Activated CD4-positive, alpha-beta T cell treated with anti-CD3 and anti-CD28 coated beads for 36 hours (primary cell): Measurements from ENCODE around the gene APOM. TPM values are rescaled to one million over a fixed set of nuclear protein-coding genes. Genes with fewer than 3 reads are reported as not detected.

ENCODE experiments used
- ATAC-seq: fragments of 200-7000 bp; cut with Tn5 transposase; one replicate; pipeline ENCODE4 v1.10.0; 2021; ENCODE audit warnings: mild to moderate bottlenecking, moderate library complexity
- CTCF ChIA-PET: fragments of 350-600 bp; sonication (Branson Sonifier 250); formaldehyde crosslinking; loops from one replicate; lab custom pipeline; 2021; ENCODE audit warnings: antibody characterized with exemption; lab: Charles Lee
- POLR2A ChIA-PET: fragments of 350-600 bp; sonication (Branson Sonifier 250); formaldehyde crosslinking; loops from one replicate; lab custom pipeline; 2021; ENCODE audit warnings: antibody characterized with exemption, inconsistent platforms; lab: Charles Lee
- DNase-seq: peaks from one replicate; pipeline ENCODE4 v3.0.0-alpha.2; 2020
- H3K27ac Mint-ChIP-seq: one replicate; pipeline ENCODE4 v1.8.0; 2021; ENCODE audit warnings: mixed read lengths
- H3K27me3 Mint-ChIP-seq: one replicate; pipeline ENCODE4 v1.8.0; 2021; ENCODE audit warnings: mixed read lengths
- H3K36me3 Mint-ChIP-seq: one replicate; pipeline ENCODE4 v1.8.0; 2021; ENCODE audit warnings: low read depth, mixed read lengths
- H3K4me1 Mint-ChIP-seq: one replicate; pipeline ENCODE4 v1.8.0; 2021; ENCODE audit warnings: mixed read lengths
- H3K4me3 Mint-ChIP-seq: one replicate; pipeline ENCODE4 v1.8.0; 2021; ENCODE audit warnings: mild to moderate bottlenecking, moderate library complexity, mixed read lengths
- H3K9me3 Mint-ChIP-seq: one replicate; pipeline ENCODE4 v1.8.0; 2021; ENCODE audit warnings: low read depth, mixed read lengths
- intact Hi-C, 2 experiments: fragments of 100-400 bp; cut with DNase I in 1 of 2; cut with micrococcal nuclease in 1 of 2; formaldehyde crosslinking; loops; one replicate each; pipeline versions ENCODE4 v1.14.2 to v1.15.1; 2022 to 2024; cut with DNase I, micrococcal nuclease
- total RNA-seq, 2 experiments: library from RNA; stranded (reverse); gene quantifications; one replicate each; pipeline ENCODE4 v1.2.3, GENCODE V29; 2021

The APOM gene
- total RNA-seq: 1 to 10 TPM; 3.4 to 4.0 TPM

DNA sequence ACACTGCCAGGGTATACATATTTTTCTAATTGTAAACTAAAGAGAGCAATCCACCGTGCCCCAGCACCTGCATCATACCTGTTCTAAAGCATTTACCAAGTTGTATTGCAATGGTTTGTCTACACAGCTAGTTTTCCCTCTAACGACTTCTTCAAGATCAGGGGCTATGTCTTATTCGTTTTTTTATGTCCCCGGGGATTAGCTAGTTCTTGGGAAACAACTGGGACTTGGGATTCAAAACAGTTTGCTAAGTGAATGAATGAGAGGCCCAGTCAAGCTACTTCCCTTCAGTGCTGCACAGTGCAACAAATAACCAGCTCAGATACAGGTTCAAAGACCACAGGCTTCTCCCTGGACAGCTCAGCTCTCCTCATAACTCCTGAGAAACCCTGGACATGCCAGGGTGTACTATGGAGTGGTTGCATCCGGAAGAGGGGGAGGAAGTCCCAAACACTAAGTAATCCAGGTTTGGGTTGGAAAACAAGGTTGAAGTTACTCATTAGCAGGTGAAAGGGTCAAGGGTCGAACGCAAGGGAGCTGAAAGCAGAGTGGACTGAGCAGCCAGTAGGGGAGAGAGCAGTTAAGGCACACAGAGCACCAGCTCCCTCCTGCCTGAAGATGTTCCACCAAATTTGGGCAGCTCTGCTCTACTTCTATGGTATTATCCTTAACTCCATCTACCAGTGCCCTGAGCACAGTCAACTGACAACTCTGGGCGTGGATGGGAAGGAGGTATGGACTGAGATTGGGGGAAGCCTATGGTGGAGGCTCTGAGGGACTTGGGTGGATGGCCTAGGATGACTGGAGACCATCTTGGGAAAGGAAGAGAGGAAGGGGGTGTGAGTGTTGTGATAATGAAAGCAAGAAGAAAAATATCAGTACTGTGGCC is at the start of gene APOM:
APOM (plus strand) TSS at position 546 of the 889 bp plus-strand sequence; CDS start at position 619, 73 bp downstream.
- CTCF ChIA-PET: interaction anchor here (0.7 to 5.8 kb wide), 6 partner anchors 9 to 193 kb away, joined by 3 to 39 read pairs (median 3); partner anchors contain the start of genes GPANK1 and LY6G5C
- H3K4me1 Mint-ChIP-seq: peaks cover 49% of the 10 kb centered on the region

GRCh38 chr6:31607317-31607716 is 48.4 kb upstream of the APOM start:
- DNase-seq: no peak
- Mint-ChIP-seq H3K4me1 (no peaks in the 10 kb centered on the region), H3K4me3 (no peak overlapping the region), H3K36me3 (no peaks in the 10 kb centered on the region), H3K9me3 (no peaks in the 10 kb centered on the region), H3K27me3 (no peaks in the 10 kb centered on the region), H3K27ac (no peak overlapping the region)
- no peak for ATAC-seq
- CTCF ChIA-PET: interaction anchor here (1.1 to 21.6 kb wide), 3 partner anchors 9 to 60 kb away, joined by 5 to 658 read pairs (median 8); partner anchors contain the start of genes ATP6V1G2, DDX39B and NFKBIL1
- POLR2A ChIA-PET: no interaction called here
- intact Hi-C loops: no loop called here

More for the DNA sequence above, at the start of gene APOM:
- H3K27me3 Mint-ChIP-seq: no peaks in the 10 kb centered on the region
- POLR2A ChIA-PET: interaction anchor here (6.0 kb wide), 1 partner anchor 9 kb away, joined by 72 read pairs; the partner anchor contains the start of genes CSNK2B and GPANK1
- no peak within 1 kb of the TSS for H3K4me3 Mint-ChIP-seq
- DNase-seq: no peak
- peak within 1 kb of the TSS; percentile 14 for H3K27ac Mint-ChIP-seq
- H3K36me3 Mint-ChIP-seq: peaks cover 17% of the 10 kb centered on the region
- intact Hi-C loops: no loop called here
- no peak for ATAC-seq
- H3K9me3 Mint-ChIP-seq: no peaks in the 10 kb centered on the region

GRCh38 chr6:31609519-31610406 is 45.9 kb upstream of the APOM start:
- intact Hi-C loops: no loop called here
- H3K36me3 Mint-ChIP-seq: no peaks in the 10 kb centered on the region
- no peak for ATAC-seq
- no peaks in the 10 kb centered on the region for H3K27me3 Mint-ChIP-seq
- H3K27ac Mint-ChIP-seq: no peak overlapping the region
- ChIA-PET CTCF (interaction anchor here (0.6 to 21.6 kb wide), 7 partner anchors 9 to 622 kb away, joined by 3 to 658 read pairs (median 7); partner anchors contain the start of genes ATP6V1G2, DDX39B, LST1 and NFKBIL1), POLR2A (no interaction called here)
- DNase-seq: no peak
- H3K4me3 Mint-ChIP-seq: no peak overlapping the region
- H3K9me3 Mint-ChIP-seq: no peaks in the 10 kb centered on the region
- H3K4me1 Mint-ChIP-seq: peaks cover 2% of the 10 kb centered on the region

DNA sequence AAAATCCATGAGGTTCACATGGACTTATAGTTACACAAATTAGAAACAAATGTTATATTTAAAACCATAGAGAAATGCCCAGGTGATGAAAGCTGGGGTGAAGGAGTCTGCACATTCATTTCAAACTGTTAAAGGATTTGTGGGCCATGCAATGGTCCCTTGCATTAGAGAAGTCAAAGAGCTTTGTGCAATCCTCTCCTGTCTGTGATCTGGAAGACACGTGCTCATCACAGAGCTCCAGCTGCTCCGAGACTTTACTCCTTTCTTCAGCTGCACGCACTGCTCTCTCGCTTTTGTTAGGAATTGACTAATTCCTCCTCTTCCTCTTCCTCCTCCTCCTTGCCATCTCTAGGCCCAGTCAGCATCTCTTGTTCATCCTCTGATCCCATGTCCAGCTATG is 44.7 kb upstream of the APOM start:
- no peaks in the 10 kb centered on the region for H3K27me3 Mint-ChIP-seq
- peaks cover 15% of the 10 kb centered on the region for H3K4me1 Mint-ChIP-seq
- ChIA-PET CTCF (interaction anchor here (0.6 to 21.6 kb wide), 7 partner anchors 13 to 167 kb away, joined by 3 to 658 read pairs (median 6); partner anchors contain the start of genes ATP6V1G2, DDX39B, LST1 and NFKBIL1), POLR2A (interaction anchor here (0.5 to 0.6 kb wide), 2 partner anchors 9 to 83 kb away, joined by 3 read pairs; no protein-coding TSS in a partner anchor)
- no peak overlapping the region for H3K27ac Mint-ChIP-seq
- no peaks in the 10 kb centered on the region for H3K36me3 Mint-ChIP-seq
- H3K9me3 Mint-ChIP-seq: no peaks in the 10 kb centered on the region
- ATAC-seq: no peak
- no peak overlapping the region for H3K4me3 Mint-ChIP-seq
- DNase-seq: no peak
- intact Hi-C loops: no loop called here

GRCh38 chr6:31614075-31614619 is 41.5 kb upstream of the APOM start:
- H3K36me3 Mint-ChIP-seq: peaks cover 4% of the 10 kb centered on the region
- ChIA-PET POLR2A (no interaction called here), CTCF (interaction anchor here (0.6 to 4.4 kb wide), 2 partner anchors 16 to 55 kb away, joined by 3 to 22 read pairs; no protein-coding TSS in a partner anchor)
- no peak overlapping the region for H3K27ac Mint-ChIP-seq
- peaks cover 33% of the 10 kb centered on the region for H3K4me1 Mint-ChIP-seq
- no peak overlapping the region for H3K4me3 Mint-ChIP-seq
- no peaks in the 10 kb centered on the region for H3K27me3 Mint-ChIP-seq
- no peak for ATAC-seq
- intact Hi-C loops: no loop called here
- no peak for DNase-seq
- H3K9me3 Mint-ChIP-seq: no peaks in the 10 kb centered on the region

GRCh38 chr6:31614684-31615578 is 40.8 kb upstream of the APOM start, which contains the start of gene AIF1:
AIF1 (plus strand) TSS chr6:31615234; CDS start chr6:31615330, 96 bp downstream.
- ATAC-seq (no peak), DNase-seq (no peak)
- Mint-ChIP-seq H3K4me3 (peak within 1 kb of the TSS; percentile 75), H3K27ac (peak within 1 kb of the TSS; percentile 86), H3K9me3 (no peaks in the 10 kb centered on the region), H3K36me3 (peaks cover 11% of the 10 kb centered on the region), H3K27me3 (no peaks in the 10 kb centered on the region), H3K4me1 (peaks cover 39% of the 10 kb centered on the region)
- POLR2A ChIA-PET: interaction anchor here (1.1 kb wide), 1 partner anchor 37 kb away, joined by 3 read pairs; the partner anchor contains the start of gene BAG6
- intact Hi-C loops: no loop called here
- CTCF ChIA-PET: interaction anchor here (0.6 to 4.4 kb wide), 4 partner anchors 16 to 69 kb away, joined by 3 to 22 read pairs (median 4); partner anchors contain the start of gene ATP6V1G2

GRCh38 chr6:31615748-31616147 is 39.9 kb upstream of the APOM start:
- POLR2A ChIA-PET: interaction anchor here (1.1 kb wide), 1 partner anchor 37 kb away, joined by 3 read pairs; the partner anchor contains the start of gene BAG6
- intact Hi-C loops: no loop called here
- peaks cover 39% of the 10 kb centered on the region for H3K4me1 Mint-ChIP-seq
- peak overlapping the region; percentile 86 for H3K27ac Mint-ChIP-seq
- no peak for ATAC-seq
- H3K36me3 Mint-ChIP-seq: peaks cover 11% of the 10 kb centered on the region
- peak overlapping the region; percentile 75 for H3K4me3 Mint-ChIP-seq
- no peaks in the 10 kb centered on the region for H3K27me3 Mint-ChIP-seq
- CTCF ChIA-PET: interaction anchor here (0.8 to 4.4 kb wide), 4 partner anchors 17 to 70 kb away, joined by 3 to 22 read pairs (median 6); partner anchors contain the start of gene ATP6V1G2
- H3K9me3 Mint-ChIP-seq: no peaks in the 10 kb centered on the region
- peak; percentile 56 for DNase-seq

DNA sequence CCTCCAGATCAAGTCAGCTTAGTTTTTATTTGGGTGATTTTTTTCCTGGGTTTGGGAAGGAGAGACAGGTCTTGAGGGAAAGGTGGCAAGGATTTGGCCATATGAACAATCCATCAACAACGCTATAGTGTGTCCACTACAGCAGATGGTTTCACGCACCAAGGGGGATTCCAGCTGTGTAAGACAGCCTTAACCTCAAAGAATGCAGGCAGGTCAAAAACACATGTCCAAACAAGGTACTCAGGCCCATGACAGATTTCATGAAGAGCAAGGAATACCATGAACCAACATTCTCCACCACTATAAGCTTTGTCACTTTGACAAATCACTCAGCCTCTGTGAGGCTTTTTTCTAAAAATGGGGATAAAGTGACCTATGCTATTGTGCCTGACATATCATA is 38.7 kb upstream of the APOM start:
- intact Hi-C loops: no loop called here
- H3K4me3 Mint-ChIP-seq: peak overlapping the region; percentile 75
- no peaks in the 10 kb centered on the region for H3K9me3 Mint-ChIP-seq
- CTCF ChIA-PET: interaction anchor here (0.5 to 4.4 kb wide), 7 partner anchors 18 to 306 kb away, joined by 3 to 22 read pairs (median 4); partner anchors contain the start of genes NFKBIL1 and TNF
- POLR2A ChIA-PET: interaction anchor here (0.6 kb wide), 2 partner anchors 12 to 179 kb away, joined by 3 to 7 read pairs; partner anchors contain the start of gene VARS1
- H3K27me3 Mint-ChIP-seq: no peaks in the 10 kb centered on the region
- no peak for DNase-seq
- peaks cover 20% of the 10 kb centered on the region for H3K36me3 Mint-ChIP-seq
- peaks cover 46% of the 10 kb centered on the region for H3K4me1 Mint-ChIP-seq
- H3K27ac Mint-ChIP-seq: peak overlapping the region; percentile 86
- ATAC-seq: no peak

DNA sequence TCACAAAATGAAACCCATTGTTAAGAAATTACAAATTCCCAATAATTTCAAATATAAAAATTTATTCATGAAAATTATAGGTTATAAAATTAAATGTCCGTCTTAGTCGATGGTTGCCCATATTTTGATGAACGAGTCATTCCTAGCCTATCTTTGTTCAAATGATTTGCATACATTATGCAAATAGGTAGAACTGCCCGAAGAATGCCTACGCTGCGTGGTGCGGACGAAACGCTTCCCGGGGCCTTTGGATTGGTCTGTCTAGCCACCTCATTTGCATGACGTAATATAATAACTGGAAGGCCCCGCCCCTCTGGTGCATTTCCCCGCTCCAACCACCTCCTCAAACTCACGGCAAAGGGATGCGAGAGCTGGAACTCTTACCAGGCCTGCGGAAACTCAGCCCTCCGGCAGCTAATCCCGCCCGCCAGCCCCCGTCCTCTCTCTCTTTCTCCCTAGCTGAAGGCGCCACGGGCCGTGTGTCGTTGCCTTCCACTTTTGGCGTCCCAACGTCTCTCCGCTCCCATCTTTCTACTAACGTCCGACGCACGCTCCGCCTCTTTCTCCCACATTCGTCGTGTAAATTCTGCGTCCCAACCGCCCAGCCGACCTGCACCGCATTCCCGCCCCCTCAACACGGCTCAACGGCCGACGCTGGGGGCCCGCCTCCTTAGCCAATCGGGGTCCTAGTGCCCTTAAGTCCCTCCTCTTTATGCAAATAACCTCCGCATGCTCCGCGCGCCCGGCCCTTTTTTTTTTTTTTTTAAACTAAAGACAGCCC is 35.7 kb upstream of the APOM start:
- DNase-seq (peak; percentile 98), ATAC-seq (peak; percentile 82)
- H3K27ac Mint-ChIP-seq: peak overlapping the region; percentile 97
- intact Hi-C loops: loop anchor here (1.0 to 2.0 kb wide), 22 partner anchors 32 to 1235 kb away; partner anchors contain the start of genes BAG6 (in 2 of the 2), NFKBIL1 (in 2 of the 2), ABHD16A (in 1 of the 2) and ATP6V1G2 (in 1 of the 2)
- H3K4me1 Mint-ChIP-seq: peaks cover 52% of the 10 kb centered on the region
- peaks cover 47% of the 10 kb centered on the region for H3K36me3 Mint-ChIP-seq
- peak overlapping the region; percentile 95 for H3K4me3 Mint-ChIP-seq
- no peaks in the 10 kb centered on the region for H3K27me3 Mint-ChIP-seq
- ChIA-PET POLR2A (interaction anchor here (0.6 to 1.4 kb wide), 9 partner anchors 9 to 243 kb away, joined by 3 to 6 read pairs (median 3); partner anchors contain the start of genes DDX39B, GPANK1, HSPA1B and NEU1), CTCF (interaction anchor here (0.6 to 1.0 kb wide), 5 partner anchors 22 to 128 kb away, joined by 3 to 9 read pairs (median 3); partner anchors contain the start of gene ATP6V1G2)
- no peaks in the 10 kb centered on the region for H3K9me3 Mint-ChIP-seq
